Bronchial epithelial cell (primary cell): ENCODE measurements around the gene CADM1. TPM values are rescaled to one million over a fixed set of nuclear protein-coding genes. Genes with fewer than 3 reads are reported as not detected.

ENCODE experiments used
- DNase-seq: peaks from one replicate; pipeline ENCODE4 v3.0.0-alpha.2; 2010; ENCODE audit warnings: low read depth
- FAIRE-seq: peaks from 2 replicates; lab custom pipeline; 2011; peaks lifted over from hg19 to GRCh38; lab: Jason Lieb, UNC
- H3K27me3 ChIP-seq: 2 replicates; pipeline ENCODE4 v1.5.1; 2011; ENCODE audit warnings: low read length; ENCODE audit not compliant: control insufficient read depth, insufficient read depth
- H3K36me3 ChIP-seq: 2 replicates; pipeline ENCODE4 v1.5.1; 2011; ENCODE audit warnings: low read length; ENCODE audit not compliant: control insufficient read depth, insufficient read depth
- H3K4me3 ChIP-seq: 2 replicates; pipeline ENCODE4 v1.5.1; 2011; ENCODE audit warnings: mild to moderate bottlenecking, low read depth, low read length, control low read depth
- total RNA-seq: library from RNA; depleted of rRNA; stranded (reverse); fragments of >200 nt; gene quantifications from 2 replicates; pipeline ENCODE4 v1.2.1, GENCODE V29; 2014
- TF ChIP-seq, protein P1 (sequence below): IDR thresholded peaks from 2 replicates; pipeline ENCODE4 v1.5.1; 2011; ENCODE audit warnings: mild to moderate bottlenecking, moderate library complexity, low read length, control low read depth, inconsistent platforms; ENCODE audit not compliant: insufficient read depth, severe bottlenecking

CADM1 gene
- total RNA-seq, 1 donor from 2014 or later = 1.6 TPM

DNA sequence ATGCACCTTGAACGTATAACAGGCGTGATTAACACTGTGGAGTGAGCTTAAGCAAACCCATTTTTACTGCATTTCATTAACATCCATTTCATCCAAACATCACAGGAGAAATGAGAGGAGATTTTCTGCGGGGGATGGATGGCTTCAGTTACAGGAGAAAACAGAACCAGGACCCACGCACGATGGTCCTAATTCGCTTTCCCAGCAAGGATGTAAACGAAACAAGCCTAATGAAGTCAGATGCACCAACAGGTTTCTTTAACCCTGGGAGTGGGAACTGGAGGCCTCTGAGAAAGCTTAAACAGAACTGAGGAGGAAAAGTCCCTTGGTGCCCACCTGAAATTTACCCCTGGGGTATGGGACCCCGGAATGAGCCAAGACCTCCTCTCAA, 2.7 kb downstream of the CADM1 start:
- H3K36me3 ChIP-seq = no peaks in the 10 kb centered on the region
- FAIRE-seq (no peak), DNase-seq (no peak)
- TF ChIP-seq, protein P1, sequence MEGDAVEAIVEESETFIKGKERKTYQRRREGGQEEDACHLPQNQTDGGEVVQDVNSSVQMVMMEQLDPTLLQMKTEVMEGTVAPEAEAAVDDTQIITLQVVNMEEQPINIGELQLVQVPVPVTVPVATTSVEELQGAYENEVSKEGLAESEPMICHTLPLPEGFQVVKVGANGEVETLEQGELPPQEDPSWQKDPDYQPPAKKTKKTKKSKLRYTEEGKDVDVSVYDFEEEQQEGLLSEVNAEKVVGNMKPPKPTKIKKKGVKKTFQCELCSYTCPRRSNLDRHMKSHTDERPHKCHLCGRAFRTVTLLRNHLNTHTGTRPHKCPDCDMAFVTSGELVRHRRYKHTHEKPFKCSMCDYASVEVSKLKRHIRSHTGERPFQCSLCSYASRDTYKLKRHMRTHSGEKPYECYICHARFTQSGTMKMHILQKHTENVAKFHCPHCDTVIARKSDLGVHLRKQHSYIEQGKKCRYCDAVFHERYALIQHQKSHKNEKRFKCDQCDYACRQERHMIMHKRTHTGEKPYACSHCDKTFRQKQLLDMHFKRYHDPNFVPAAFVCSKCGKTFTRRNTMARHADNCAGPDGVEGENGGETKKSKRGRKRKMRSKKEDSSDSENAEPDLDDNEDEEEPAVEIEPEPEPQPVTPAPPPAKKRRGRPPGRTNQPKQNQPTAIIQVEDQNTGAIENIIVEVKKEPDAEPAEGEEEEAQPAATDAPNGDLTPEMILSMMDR = no peak
- peaks cover 6% of the 10 kb centered on the region for H3K27me3 ChIP-seq
- H3K4me3 ChIP-seq = no peak overlapping the region

DNA sequence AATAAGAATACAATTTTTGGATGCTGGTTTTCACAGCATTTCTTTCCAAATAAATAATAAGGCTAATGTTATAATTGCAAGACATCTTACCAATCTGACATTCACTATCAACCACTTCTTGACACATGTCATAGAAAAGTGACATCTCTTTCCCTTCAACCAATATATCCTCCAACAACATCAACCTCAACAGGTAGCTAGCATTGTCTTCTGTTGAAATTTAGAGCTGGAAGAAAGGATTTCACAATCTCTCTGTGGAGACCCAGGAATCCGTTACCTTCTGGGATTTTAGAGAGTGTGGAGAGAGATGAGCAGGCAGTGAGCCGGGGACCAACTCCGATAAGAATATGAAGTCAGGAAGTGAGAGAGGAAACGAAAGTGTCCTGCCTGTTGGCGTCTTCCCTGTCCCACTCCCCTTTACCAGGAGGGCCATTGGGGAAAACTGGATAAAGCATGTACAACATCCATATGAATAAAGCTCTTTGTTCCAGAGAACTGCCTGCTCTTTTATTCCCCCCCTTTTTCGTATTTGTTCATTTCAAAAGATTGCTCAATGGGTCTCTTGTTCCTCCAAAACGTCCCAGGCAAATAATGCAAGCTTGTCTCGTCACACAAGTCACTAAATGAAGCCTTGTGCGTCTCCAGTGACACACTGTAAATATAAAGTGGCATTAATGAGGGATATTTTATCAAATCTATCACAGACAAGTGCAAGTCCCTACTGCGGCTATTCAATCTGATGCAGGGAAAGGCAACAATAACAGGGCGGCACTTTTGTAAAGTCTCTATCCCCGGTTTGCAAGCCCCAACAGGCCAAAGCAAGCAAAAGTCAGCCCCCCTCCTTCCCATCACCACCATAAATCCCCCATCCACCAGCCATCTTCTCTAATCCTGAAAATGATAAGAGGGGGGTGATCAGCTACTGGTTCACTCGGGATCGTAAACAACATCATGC, 3.4 kb downstream of the CADM1 start:
- TF ChIP-seq, protein P1 = no peak
- Histone ChIP-seq H3K27me3 (peaks cover 6% of the 10 kb centered on the region), H3K4me3 (peak overlapping the region; percentile 27), H3K36me3 (no peaks in the 10 kb centered on the region)
- FAIRE-seq = no peak
- DNase-seq = no peak

DNA sequence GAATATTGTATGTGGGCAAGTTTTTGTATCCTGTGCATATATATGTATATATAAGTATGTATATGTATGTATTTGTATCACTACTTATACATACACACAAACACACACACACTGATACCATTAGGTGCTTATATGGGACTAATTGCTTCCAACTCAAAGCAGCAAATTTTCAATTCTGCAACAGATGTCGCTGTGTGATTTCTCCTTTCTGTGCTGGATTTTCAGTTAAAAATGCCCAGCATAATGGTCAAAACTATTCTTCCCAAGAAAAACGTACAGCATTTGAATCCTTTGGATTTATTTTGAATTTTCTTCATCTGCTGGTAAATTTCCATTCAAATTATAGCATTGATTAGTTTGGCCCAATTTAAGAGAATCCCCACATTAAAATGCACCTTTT, 4.3 kb downstream of the CADM1 start:
- peaks cover 6% of the 10 kb centered on the region for H3K27me3 ChIP-seq
- TF ChIP-seq, protein P1 = no peak
- no peak overlapping the region for H3K4me3 ChIP-seq
- DNase-seq (no peak), FAIRE-seq (no peak)
- H3K36me3 ChIP-seq = no peaks in the 10 kb centered on the region

DNA sequence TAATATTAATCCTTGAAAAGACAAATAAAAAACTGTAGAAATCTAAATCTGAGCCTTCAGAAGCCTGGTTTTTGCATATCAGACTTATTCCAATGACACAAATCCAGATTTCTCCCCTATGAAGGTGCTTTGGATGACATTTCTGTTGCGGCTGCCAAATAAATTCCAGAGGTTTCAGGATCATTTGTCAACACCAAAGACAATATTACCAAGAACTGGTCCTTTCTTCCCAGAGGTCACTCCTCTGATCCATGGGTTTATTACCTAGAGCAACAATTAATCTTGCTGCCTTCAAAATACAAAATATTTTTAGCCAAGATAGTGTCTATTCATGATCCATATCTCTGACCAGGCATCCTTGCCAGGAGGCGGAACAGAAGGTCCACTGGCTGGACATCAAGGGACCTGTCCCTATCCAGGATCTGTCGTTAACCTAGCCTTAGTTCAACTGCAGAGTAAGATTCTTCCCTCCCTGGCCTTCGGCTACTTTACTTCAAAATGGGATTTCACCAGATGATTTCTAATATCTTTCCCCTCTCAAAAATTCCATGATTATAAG, 4.9 kb downstream of the CADM1 start:
- peaks cover 6% of the 10 kb centered on the region for H3K27me3 ChIP-seq
- no peak overlapping the region for H3K4me3 ChIP-seq
- TF ChIP-seq, protein P1 = no peak
- H3K36me3 ChIP-seq = no peaks in the 10 kb centered on the region
- DNase-seq = no peak
- FAIRE-seq = no peak

DNA sequence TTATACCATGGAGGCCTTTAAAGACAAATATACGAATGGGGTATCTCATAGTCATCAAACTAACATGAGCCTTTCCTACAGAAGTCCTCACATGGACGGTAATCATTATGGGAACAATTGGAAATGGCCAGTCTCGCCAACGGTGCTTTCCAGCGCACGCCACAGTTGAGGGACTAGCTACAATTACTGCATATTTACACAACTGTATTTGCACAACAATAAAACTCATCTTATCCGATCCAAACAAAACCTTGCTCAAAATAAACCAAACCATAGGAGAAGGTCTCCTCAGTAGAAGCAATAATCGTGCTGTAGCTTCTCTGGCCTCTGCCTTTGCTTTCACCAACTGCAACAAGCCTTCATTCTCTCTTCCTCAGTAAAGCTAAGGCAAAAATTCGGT, 5.9 kb downstream of the CADM1 start:
- Histone ChIP-seq H3K27me3 (peaks cover 6% of the 10 kb centered on the region), H3K4me3 (no peak overlapping the region), H3K36me3 (no peaks in the 10 kb centered on the region)
- TF ChIP-seq, protein P1 = no peak
- FAIRE-seq (no peak), DNase-seq (no peak)
